Activated CD4-positive, CD25-positive, alpha-beta regulatory T cell treated with anti-CD3 and anti-CD28 coated beads, Interleukin-2, amount 50 U/mL, for 16 hours (primary cell): ENCODE data around the gene HES5.
"Not testable (repeated sequence)": the region's sequence is repeated elsewhere in the genome, so short reads cannot be mapped to it uniquely, and the experiment has no call there.

Experiments used
- DNase-seq: peaks from one replicate; pipeline ENCODE4 v3.0.0-alpha.2; 2020; ENCODE audit warnings: low read depth, low spot score

HES5 gene, protein sequence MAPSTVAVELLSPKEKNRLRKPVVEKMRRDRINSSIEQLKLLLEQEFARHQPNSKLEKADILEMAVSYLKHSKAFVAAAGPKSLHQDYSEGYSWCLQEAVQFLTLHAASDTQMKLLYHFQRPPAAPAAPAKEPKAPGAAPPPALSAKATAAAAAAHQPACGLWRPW

DNA sequence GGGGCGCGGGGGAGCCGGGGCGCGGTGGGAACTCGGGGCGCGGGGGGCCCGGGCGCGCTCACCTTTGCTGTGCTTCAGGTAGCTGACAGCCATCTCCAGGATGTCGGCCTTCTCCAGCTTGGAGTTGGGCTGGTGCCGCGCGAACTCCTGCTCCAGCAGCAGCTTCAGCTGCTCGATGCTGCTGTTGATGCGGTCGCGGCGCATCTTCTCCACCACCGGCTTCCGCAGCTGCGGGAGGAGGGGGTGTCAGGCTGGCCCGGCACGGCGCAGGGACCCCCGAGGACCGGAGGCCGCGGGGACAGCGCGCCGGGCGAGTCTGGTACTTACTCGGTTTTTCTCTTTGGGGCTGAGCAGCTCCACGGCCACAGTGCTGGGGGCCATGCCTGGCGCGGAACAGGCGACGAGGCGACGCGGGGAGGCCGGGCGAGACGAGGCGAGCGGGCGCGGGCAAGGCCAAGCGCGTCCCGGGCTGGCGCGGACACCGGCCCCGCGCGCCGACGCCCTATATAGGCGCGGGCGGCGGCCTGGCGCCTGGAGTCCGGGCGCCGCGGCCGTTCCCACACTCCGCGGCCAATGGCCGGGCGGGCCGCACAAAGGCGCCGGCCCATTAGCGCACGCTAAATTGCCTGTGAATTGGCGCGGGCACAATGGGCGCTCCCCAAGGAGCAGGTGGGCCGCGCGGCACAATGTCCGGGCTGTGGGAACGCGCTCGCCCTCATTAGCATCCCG lies at the start of gene HES5:
Gene HES5, minus strand, starts transcription at position 480 of the 729 bp plus-strand sequence. Its CDS starts 99 bp downstream, at position 381.
- no peak for DNase-seq

DNA sequence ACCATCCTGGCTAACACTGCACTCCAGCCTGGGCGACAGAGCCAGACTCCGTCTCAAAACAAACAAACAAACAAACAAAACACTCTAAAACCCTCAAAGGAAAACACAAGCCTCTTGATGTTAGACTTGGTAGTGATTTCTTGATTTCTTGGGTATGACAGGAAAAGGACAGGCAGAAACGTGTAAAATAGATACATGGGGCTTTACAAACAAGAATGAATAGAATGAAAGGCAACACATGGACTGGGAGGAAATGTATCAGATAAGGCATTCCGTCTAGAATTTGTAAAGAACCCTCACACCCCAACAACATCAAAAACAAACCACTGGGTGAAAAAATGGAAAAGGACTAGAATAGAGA lies 48.7 kb upstream of the HES5 start:
- no peak for DNase-seq

DNA sequence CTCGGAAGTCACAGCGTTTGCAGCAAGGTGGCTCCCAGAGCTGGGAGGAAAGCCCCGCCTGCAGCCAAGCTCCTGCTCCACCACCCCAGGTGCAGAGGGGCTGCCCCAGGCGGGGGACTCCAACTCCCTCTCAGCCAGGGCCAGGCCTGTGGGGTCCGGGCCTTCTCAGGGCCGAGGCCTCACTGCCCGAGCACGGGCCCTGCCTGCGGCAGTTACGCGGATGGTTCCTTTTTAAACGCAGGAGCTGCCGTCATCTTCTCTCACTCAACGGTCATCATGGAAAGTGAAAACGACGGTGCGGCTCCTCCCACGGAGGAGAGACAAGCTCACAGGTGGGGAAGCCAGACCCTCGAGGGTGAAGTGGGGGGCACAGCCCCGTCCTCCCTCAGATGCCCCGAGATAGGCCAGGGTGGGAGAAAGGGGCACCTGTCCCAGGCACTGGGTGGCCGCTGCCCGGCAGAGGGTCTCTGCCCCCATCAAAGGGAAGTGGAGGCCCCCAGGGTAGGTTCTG lies 47.6 kb upstream of the HES5 start:
- DNase-seq, result not testable (repeated sequence)

DNA sequence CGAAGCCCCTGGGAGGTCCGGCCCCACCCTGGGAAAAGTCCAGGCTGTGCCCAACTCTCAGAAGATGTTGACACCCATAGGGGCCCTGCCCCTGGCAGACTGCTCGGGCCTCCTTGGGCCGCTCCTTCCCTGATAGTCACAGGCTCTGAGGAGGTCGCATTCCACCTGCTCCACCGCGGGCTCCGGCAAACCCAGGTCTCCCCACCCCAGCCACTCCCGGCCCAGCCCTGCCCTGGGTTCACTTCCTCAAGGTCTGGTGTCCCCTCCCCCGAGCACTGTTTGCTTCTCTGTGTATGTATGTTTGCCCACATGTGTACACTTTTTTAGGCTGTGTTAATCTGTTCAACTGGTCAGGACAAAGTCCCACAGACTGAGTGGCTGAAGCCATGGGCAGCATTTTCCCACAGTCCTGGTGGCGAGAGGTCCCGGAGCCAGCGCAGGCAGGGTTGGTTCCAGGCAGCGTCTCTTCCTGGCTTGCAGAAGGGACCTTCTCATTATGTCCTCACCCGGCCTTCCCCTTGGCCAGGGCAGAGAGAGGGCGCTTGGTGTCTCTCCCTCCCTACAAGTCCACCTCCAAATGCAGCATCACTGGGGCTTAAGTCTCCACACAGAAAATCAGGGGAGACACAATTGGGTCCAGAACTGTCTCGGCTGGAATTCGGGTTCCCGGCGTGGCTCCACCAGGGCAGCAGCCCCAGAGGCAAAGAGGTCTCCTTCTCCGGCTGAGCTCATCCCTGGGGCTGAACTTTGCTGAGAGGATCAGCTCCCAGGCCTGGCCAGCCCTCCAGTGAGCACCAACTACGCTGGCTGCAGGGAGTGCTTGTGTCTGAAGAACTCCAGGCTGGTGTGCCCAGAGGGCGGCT lies 46.0 kb upstream of the HES5 start:
- no peak for DNase-seq

DNA sequence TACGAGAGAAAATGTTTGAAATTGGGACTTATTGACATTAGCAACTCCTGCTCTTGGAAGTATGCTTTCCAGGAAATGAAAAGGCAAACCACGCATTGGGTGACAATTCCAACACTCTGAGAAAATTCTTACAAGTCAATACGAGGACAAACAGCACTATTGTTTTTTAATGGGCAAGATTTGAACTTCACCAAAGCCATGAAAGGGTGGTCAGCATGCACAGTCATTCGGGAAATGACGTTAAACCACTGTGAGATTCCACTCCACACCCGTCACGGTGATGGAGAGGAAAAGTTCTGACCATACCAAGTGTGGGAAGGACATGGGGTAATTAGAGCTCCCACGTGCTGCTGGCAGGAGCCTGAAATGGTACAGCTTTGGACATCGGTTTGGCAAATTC lies 44.3 kb upstream of the HES5 start:
- DNase-seq, result no peak

DNA sequence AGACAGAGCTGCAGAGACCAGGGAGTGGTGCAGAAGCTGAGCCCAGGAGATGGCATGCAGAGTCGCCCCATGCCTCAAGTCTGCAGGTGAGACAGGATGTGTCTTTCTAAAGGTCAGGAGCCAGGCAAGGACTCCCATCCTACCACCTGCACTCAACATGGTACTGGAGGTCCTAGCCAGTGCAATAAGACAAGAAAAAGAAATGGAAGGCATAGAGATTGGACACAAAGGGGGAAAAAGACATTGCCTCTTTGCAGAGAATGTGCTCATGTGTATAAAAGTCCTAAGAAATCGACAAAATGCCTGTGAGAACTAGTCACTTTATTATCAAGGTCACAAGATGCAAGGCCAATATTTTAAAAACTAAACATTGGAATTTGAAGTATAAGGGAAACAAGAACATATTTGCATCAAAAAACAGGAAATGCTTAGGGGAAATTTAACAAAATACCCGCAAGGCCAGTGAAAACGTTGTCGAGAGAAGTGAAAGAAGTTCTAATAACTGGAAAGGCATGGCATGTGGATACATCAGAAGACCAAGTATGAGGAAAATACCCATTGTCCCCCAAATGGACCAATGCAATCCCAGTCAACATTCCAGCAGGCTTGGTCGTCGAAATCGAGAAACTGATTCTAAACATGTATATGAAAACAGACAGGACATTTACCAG lies 43.3 kb upstream of the HES5 start:
- no peak for DNase-seq

DNA sequence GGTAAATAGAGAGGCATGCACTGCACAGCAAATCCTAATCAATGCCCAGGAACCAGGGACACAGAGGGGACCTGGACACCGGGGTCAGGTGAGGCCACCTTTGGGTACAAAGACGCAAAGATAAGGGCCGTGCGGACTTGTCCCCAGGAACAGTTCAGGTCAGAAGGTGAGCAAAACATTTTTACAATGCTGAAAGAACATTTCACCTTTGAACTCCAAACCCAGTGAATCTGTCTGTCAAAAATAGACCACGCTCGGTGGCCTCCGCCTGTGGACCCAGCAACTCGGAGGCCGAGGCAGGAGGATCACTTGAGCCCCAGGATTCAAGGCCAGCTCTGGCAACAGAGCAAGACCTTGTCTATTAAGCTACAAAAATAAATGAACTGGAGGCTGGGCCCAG lies 41.3 kb upstream of the HES5 start:
- DNase-seq, result no peak

DNA sequence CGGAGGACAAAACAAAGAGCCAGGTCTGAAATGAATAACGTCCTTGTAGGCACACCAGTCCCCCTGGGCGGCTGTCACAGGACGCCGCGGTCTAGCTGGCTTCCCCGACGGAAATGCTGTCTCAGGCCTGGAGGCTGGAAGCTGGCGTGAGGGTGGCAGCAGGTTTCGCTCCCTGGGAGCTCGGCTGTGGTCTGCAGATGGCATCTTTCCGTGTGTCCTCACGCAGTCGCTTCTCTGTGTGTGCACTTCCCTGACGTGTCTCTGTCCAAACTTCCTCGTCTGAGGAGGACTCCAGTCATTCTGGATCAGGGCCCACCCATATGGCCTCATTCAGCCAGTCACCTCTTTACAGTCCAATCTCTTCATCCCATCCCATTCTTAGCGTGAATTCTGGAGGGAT lies 40.3 kb upstream of the HES5 start:
- no peak for DNase-seq

DNA sequence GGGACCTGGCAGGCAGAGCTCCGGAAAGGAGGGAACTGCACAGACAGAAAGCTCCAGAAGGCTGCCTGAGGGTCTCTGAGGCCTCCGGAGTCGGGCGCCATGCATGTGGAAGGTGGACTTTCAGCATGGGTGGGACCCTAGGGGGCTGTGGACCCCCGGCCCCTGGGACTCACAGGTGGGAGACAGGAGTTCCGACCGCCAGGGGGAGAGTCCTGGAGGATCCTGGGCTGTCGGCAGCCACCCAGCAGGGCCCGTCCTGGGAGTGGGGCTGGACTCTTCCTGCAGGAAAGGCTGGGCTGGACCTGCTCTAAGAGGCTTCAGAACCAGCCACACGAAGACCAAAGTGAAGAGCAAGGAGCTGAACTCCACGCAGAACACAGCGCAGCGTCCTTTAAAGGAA lies 39.6 kb upstream of the HES5 start:
- not testable (repeated sequence) for DNase-seq

DNA sequence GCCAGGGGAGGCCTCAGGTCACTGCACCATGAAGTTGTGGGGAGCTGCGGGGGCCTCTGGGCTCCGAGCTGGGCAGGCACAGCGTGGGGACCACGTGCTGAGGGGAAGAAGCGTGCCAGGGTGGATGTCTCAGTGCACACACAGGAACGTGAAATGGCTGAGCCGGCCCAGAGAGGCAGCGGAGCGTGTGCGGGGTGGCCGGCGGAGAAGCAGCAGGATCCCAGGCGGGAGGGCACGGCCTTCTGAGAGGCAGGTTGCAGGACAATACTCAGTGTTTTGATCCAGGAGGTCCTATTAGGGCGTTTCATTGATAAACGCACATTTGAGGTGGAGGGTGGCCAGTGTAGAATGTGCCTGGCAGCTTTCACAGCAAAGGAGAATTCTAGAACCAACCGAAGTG lies 39.0 kb upstream of the HES5 start:
- DNase-seq, result no peak

DNA sequence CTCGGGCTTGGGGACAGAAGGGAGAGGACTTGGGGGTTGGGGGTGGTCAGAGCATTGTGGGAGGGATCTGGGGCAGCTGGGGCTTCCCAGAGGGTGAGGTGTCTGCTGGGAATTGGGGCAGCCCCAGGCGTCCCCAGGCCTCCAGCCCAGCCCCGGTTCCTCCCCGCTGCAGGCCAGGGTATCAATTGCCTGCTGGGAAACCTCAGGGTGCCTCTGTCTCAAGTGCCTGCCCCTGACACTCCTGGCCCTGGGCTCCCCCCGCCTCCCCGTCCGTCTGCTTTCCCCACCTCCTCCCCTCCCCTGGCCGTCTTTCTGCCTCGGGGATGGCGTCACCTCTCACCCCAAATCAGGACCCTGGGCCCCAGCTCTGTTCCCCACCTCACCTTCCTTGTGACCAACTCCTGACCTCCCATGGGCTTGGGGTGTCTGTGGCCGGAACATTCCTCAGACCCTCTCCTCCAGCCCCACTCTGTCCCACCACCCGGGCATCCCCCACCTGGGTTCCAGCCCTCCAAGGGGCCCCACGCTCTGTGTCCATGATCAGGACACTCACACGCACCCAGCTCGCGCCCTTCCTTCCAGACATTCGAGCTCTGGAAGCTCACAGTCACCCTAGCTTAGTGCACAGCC lies 38.2 kb upstream of the HES5 start:
- not testable (repeated sequence) for DNase-seq

DNA sequence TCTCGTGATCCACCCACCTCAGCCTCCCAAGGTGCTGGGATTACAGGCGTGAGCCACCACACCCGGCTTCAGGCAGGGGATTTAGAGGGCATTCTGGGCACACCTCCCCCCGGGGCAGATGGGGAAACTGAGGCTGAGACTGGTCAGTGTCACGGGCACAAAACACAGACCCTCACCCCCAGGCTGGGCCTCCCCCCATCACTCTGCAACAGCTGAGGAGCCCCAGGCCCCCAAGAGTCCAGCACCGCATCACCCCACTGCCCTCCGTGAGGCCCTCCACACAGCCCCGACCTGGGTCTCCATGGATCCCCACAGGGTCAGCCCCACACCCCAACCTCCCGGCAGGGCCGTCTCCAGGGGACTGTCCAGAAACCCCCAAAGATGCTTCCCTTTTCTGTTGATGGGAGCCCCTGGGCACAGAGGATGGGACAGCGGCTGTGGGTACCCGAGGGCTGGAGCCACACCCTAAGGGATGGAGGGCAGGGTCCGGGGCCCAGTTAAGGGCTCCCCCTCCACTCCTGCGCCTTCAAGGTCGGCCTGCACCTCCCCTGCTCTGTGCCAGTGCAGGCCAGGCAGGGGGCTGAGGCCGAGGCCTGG lies 37.1 kb upstream of the HES5 start:
- DNase-seq, result no peak

DNA sequence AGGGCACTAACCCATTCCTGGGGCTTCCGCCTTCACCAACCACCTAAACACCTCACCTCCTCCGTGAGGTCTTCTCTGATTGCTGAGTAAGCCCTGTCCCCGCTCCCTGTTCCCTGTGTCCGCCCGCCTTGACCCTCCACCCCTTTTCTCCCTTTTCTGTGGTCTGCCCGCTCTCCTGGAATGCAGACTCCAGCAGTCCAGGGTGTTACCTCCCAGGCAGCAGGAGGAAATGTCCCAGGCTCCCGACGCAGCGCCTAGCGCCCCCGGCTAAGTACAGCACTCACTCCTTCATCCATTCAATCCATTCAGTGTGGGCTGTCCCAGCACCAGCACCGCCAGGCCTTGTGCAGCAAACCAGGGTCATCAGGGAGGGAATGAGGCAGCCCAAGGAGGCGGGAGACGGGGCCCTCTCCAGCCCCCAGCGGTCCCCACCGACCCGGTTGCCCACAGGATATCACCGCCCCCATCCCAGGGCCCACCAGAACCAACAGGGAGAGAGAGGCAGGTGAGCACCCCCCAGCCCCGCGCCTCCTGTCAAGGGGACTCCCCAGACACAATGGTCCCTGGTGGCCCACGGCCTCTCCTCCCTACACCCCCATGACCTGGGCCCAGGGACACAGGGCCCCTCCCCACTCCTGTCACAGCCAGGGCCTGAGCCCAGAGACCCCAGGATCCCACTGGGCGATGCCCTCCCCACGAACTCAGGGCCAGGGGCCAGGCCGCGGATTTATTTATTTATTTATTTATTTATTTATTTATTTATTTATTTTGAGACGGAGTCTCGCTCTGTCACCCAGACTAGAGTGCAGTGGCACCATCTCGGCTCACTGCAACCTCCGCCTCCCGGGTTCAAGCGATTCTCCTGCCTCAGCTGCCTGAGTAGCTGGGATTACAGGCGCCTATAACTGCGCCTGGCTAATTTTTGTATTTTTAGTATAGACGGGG lies 36.3 kb upstream of the HES5 start:
- no peak for DNase-seq

DNA sequence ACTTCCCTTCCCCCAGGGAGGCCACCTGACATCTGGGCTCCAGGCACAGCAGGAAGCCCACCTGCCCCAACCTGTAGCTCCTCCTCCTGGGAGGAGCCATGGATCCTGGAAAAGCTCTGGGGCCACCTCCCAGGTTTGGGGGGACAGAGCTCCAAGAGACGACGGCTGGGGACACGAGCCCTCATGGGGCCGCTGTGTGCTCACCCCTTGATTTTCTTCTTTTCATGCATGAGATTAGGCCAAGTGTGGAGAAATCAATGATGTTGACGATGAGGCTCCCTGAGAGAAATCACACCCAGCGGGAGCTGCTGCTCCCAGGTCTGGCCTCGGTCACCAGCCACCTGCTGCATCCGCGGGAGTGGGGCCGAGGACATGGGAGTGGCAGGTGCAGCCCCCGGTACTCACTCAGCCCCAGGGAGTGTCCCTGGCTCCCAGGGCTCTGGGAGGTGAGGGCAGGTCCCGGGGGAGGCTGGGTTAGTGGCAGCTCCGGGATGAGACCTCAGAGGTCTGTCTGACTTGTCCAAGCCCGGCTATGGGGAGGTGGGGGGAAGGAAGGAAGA lies 34.8 kb upstream of the HES5 start:
- DNase-seq, result no peak

DNA sequence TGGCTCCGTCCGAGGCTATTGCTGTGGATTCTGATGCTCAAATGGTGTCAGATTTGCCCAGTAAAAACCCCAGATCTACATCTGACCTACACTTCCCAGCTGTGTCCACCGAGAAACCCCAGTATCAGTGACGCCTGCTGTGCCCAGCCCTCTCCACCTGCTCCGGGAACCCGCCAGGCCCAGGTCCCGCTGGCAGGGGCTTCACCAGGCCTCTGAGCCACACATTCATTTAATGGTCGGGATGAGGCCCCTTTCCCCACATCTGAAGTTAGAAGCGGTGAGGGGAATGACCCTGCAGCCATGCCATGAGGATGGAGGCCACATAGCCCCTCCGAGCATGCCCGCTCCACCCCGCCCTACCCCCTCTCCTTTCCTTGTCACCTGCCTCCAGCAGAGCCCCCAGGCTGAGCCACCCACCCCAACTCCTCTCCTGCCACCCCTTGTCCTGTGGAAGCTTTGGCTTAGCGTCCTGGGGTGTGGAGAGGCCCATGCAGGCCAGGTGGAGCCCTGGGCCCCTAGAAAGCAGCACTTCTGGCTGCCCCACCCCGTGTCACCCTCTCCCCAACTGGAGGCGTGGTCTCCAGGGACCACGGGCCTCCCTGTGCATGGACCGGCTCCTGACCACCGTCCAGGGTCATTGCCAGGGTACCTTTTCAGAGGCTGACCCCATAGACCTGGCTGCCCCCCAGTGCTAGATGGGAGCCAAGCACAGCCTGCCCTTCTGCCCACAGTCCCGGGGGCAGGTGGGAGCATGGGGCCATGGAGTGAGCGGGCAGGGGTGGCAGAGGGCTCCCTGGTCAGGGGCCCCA lies 34.1 kb upstream of the HES5 start:
- no peak for DNase-seq

DNA sequence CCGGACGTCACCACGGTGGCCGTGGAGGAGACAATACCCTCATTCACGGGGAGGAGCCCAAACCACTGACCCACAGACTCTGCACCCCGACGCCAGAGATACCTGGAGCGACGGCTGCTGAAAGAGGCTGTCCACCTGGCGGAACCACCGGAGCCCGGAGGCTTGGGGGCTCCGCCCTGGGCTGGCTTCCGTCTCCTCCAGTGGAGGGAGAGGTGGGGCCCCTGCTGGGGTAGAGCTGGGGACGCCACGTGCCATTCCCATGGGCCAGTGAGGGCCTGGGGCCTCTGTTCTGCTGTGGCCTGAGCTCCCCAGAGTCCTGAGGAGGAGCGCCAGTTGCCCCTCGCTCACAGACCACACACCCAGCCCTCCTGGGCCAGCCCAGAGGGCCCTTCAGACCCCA lies 33.1 kb upstream of the HES5 start:
- DNase-seq, result no peak

DNA sequence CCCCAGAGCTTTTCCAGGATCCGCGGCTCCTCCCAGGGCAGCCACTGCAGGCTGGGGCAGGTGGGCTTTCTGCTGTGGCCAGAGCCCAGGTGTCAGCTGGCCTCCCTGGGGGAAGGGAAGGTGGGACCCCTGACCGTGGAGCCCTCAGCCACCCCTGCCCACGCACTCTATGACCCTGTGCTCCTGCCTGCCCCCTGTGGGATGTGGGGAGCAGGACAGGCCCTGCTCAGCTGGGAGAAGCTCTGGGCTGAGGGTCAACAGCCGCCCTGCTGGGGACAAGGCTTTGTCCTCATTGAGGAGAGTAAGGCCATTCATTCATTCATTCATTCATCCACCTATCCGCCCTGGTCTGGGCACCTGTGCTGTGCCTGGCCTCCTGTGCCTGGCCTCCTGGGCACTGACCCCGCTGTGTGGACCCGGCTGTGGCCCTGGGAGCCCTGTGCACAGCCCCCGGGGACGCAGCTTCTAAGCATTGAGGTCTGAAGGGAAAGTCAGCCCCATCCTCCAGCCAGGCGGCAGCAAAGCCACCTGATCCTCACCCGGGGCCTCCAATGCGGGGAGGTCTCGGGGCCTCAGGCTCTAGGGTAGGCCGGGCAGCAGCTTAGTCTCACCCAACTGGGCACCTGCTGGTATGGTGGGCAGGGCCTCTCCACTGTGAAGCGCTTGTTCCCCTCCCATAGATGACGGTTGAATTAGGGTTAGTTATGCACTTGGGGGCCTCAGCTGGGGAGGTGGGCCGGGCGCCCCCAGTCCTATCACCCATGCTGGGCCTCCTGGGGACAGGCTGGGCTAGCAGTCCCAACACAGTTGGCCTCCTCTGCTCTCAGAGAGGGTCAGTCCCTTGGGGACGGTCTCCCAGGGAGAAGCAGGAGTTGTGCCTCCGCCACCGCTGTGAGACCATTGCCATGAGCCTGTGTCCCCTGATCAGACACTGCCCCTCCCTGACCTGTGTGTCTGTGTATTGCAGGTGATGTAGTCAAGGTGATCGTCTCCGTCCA lies 32.1 kb upstream of the HES5 start:
- no peak for DNase-seq

DNA sequence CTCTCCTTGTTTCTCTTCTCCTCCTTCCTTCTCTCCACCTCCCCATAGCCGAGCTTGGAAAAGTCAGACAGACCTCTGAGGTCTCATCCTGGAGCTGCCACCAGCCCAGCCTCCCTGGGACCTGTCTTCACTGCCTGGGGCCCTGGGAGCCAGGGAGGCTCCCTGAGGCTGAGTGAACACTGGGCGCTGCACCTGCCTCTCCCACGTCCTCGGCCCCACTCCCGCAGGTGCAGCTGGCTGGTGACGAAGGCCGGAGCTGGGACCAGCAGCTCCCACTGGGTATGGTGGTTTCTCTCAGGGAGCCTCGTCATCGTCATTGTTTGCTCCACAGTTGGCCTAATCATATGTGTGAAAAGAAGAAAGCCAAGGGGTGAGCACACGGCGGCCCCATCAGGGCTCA lies 31.4 kb upstream of the HES5 start:
- DNase-seq, result no peak
